Esophagus muscularis mucosa (tissue), 4 donors: ENCODE measurements around the gene KIF21B.

Experiments
- EP300 ChIP-seq: sonication (generic); formaldehyde crosslinking; IDR thresholded peaks from one replicate; pipeline ENCODE4 v1.6.1; 2017; ENCODE audit warnings: antibody characterized with exemption
- POLR2A ChIP-seq: fragments of 450-650 bp; IDR thresholded peaks from one replicate; pipeline ENCODE4 v1.6.1; 2017; ENCODE audit warnings: antibody characterized with exemption, moderate library complexity, mild to moderate bottlenecking, low read depth
- POLR2AphosphoS5 ChIP-seq, 2 donors: sonication (generic); formaldehyde crosslinking; IDR thresholded peaks; one replicate each; pipeline ENCODE4 v1.6.1; 2017; ENCODE audit warnings: antibody characterized with exemption in 2 of 2
- TF ChIP-seq, protein P1 (sequence below), 3 experiments: fragments of 200-600 bp in 2 of 3; fragments of 450-650 bp in 1 of 3; sonication (generic) in 2 of 3; IDR thresholded peaks; one replicate each; pipeline ENCODE4 v1.5.1; 2017 to 2019; ENCODE audit warnings: antibody characterized with exemption in 3 of 3, mild to moderate bottlenecking in 2 of 3, moderate library complexity in 1 of 3

DNA sequence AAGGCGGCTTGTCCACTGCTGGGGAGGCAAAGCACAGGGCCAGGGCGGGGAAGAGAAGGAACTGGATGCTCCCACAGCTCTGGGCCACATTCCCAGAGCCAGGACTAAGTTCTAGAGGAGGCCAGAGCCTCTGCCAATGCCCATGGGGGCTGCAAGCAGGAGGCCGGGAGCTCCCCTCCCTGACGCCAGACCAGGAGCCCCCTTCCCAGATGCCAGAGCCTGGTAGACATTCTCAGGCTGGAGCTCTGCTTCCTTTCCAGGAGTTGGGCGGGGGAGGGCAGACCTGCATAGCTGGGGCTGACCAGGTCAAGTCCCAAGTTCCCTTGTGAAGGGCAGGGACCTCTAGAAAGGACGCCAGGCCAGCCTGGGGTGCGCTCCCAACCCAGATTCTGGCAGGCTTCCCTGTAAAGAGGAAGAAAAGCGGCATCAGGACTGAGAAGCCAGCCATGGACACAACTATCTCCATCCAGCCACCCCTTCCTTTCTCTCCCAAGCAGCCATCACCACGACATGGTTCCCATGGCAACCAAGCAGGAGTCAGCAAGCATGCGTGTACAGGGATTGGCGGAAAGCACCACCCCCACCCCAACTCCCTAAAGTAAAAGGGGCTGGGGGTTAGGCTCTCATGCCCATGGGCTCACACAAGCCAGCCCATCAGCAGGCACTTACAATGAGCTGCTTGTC lies 13.4 kb downstream of the KIF21B start:
- TF ChIP-seq, protein P1, sequence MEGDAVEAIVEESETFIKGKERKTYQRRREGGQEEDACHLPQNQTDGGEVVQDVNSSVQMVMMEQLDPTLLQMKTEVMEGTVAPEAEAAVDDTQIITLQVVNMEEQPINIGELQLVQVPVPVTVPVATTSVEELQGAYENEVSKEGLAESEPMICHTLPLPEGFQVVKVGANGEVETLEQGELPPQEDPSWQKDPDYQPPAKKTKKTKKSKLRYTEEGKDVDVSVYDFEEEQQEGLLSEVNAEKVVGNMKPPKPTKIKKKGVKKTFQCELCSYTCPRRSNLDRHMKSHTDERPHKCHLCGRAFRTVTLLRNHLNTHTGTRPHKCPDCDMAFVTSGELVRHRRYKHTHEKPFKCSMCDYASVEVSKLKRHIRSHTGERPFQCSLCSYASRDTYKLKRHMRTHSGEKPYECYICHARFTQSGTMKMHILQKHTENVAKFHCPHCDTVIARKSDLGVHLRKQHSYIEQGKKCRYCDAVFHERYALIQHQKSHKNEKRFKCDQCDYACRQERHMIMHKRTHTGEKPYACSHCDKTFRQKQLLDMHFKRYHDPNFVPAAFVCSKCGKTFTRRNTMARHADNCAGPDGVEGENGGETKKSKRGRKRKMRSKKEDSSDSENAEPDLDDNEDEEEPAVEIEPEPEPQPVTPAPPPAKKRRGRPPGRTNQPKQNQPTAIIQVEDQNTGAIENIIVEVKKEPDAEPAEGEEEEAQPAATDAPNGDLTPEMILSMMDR (IDR thresholded peaks at IDR 0.05), result no peak
- TF ChIP-seq POLR2AphosphoS5 (IDR thresholded peaks at IDR 0.05), result no peak
- no peak for TF ChIP-seq POLR2A
- no peak for TF ChIP-seq EP300
